ENCODE data around the gene PTAR1.

The PTAR1 gene

DNA sequence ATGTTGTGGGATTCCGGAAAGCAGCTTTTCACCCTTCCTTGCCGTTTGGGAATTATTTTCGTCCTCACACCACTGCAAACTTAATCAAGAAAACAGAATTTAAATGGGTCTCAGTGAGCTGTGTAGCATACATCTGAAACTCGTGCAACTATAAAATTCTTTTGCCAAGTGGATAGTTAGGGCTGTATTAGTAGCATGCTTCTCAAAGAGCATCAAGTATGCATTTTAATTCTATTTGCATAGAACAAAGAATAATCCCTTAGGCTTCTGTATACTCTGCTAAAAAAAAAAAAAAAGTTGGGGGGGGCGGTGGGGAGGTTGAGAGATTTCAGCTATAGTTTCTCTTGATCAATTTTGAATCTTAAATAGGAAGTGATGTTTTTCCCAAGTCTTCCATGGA, 75.9 kb downstream of the PTAR1 start:
- Histone ChIP-seq H3K27ac (ENCODE audit: insufficient read depth, low read length, poor library complexity, severe bottlenecking) (no peak overlapping the region), H3K9me3 (ENCODE audit: control insufficient read depth, low read length) (no peaks in the 10 kb centered on the region)

DNA sequence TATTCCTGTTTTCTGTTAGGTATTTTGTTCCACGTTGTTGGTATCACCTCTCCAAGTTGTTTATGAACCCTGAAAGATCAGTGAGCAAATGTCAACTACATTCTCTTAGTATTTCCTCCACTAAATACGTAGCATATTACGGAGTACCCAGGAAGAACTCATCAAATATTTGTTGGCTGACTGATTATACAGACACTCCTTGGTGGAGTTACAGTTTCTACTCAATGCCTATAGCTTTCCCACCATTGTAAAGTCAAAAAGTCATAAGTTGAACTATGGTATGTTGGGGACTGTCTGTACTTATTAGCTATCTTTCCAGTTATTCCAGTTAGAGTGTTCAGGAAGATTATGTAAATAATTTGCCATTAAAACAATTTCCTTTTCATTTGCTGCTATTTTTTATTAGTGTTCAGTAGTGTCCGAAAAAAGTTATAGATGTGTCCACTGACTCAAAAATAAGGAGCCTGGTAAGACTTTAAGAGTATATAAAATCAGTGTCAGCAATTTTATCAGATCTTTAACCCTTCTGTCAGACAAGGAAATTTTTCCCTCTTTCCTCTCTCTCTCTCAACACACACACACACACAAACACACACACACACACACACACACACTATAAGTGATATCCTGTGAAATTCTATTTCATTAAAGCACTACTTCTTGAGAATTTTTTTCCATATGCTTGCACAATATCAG, 80.8 kb downstream of the PTAR1 start:
- H3K27ac ChIP-seq (ENCODE audit: insufficient read depth, low read length, poor library complexity, severe bottlenecking) = no peak overlapping the region
- no peak for DNase-seq
- no peaks in the 10 kb centered on the region for H3K36me3 ChIP-seq (ENCODE audit: control insufficient read depth, insufficient read depth, low read length)
- no peak overlapping the region for H3K4me3 ChIP-seq (ENCODE audit: insufficient read depth, low read depth, low read length, poor library complexity, severe bottlenecking)
- no peaks in the 10 kb centered on the region for H3K9me3 ChIP-seq (ENCODE audit: control insufficient read depth, low read length)
- H3K4me1 ChIP-seq (ENCODE audit: control insufficient read depth, insufficient read depth, low read length, poor library complexity, severe bottlenecking) = no peaks in the 10 kb centered on the region
- H3K27me3 ChIP-seq (replicated peaks; ENCODE audit: control insufficient read depth, insufficient read depth, low read length, poor library complexity, severe bottlenecking) = no peaks in the 10 kb centered on the region

More for the DNA sequence above, 75.9 kb downstream of the PTAR1 start:
- Histone ChIP-seq H3K4me1 (ENCODE audit: control insufficient read depth, insufficient read depth, low read length, poor library complexity, severe bottlenecking) (no peaks in the 10 kb centered on the region), H3K27me3 (replicated peaks; ENCODE audit: control insufficient read depth, insufficient read depth, low read length, poor library complexity, severe bottlenecking) (no peaks in the 10 kb centered on the region), H3K4me3 (ENCODE audit: insufficient read depth, low read depth, low read length, poor library complexity, severe bottlenecking) (no peak overlapping the region), H3K36me3 (ENCODE audit: control insufficient read depth, insufficient read depth, low read length) (no peaks in the 10 kb centered on the region)
- DNase-seq = no peak

DNA sequence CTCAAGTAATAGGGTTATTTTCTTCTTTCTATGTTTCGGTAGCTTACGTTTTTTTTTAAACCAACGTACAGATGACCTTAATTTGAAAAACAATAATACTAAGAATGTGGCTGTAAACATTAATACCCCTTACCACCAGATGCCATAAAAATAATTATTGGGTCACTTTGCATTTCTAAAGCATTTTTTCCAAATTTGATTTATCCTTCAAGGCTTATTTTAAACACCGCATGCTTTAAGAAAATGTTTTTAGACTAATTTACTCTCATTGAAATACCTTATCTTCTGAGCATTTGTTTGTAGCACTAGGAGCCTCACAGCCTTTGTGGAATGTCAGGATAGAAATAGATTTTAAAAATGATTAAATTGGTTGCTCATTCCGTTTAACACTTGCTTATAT, 81.9 kb downstream of the PTAR1 start:
- H3K36me3 ChIP-seq (ENCODE audit: control insufficient read depth, insufficient read depth, low read length) = no peaks in the 10 kb centered on the region
- no peak overlapping the region for H3K27ac ChIP-seq (ENCODE audit: insufficient read depth, low read length, poor library complexity, severe bottlenecking)
- DNase-seq = no peak
- H3K9me3 ChIP-seq (ENCODE audit: control insufficient read depth, low read length) = no peaks in the 10 kb centered on the region
- H3K4me1 ChIP-seq (ENCODE audit: control insufficient read depth, insufficient read depth, low read length, poor library complexity, severe bottlenecking) = peaks cover 4% of the 10 kb centered on the region
- H3K27me3 ChIP-seq (replicated peaks; ENCODE audit: control insufficient read depth, insufficient read depth, low read length, poor library complexity, severe bottlenecking) = no peaks in the 10 kb centered on the region
- H3K4me3 ChIP-seq (ENCODE audit: insufficient read depth, low read depth, low read length, poor library complexity, severe bottlenecking) = no peak overlapping the region

DNA sequence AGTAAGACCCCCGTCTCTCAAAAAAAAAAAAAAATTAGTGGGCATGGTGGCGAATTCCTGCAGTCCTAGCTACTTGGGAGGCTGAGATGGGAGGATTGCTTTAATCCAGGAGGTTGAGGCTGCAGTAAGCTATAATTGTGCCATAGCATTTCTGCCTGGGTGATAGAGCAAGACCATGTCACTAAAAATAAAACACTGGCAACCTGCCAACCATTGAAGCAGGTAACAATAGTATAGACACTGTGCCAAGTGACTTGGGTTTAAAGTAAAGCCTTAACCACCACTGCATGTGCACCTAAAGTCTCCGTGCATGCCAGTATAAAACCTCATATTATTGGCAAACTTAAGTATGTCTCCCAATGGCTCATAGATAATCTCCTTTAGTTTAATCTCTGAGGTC, 84.2 kb downstream of the PTAR1 start:
- DNase-seq = no peak
- Histone ChIP-seq H3K4me1 (ENCODE audit: control insufficient read depth, insufficient read depth, low read length, poor library complexity, severe bottlenecking) (peaks cover 4% of the 10 kb centered on the region), H3K27ac (ENCODE audit: insufficient read depth, low read length, poor library complexity, severe bottlenecking) (no peak overlapping the region), H3K36me3 (ENCODE audit: control insufficient read depth, insufficient read depth, low read length) (no peaks in the 10 kb centered on the region), H3K27me3 (replicated peaks; ENCODE audit: control insufficient read depth, insufficient read depth, low read length, poor library complexity, severe bottlenecking) (no peaks in the 10 kb centered on the region), H3K4me3 (ENCODE audit: insufficient read depth, low read depth, low read length, poor library complexity, severe bottlenecking) (no peak overlapping the region), H3K9me3 (ENCODE audit: control insufficient read depth, low read length) (no peaks in the 10 kb centered on the region)

DNA sequence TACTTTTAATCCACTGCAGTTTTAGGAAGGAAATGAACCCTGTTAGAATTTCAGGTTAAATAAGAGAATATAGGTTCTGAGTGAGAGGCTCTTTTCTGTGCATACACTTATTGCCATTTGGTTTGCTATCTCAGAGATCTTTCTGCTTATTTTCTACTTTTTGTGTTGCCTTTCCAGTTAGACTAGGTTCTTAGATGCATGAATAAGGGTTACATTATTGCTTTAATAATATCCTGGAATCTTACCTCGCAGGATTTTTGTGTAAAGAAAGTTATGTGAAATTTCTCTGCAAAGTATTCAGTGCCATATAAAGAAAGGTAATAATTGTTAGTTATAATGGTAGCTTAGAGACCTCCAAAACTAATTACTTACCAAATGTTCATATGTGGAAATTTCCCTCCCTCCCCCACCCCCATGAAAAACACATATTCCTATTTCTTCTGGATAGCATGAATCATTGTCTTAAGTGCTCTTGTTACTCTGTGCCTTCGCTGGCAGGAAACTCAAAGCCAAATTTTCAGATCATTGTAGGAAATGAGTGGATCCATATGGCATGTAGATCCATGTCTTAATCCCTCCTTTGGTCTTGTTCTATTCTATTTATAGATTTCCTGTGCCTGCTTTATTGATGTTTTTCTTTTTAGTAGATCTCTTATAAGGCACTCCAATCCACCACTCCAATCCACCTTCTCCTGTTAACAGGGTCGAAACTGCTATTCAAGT, 84.9 kb downstream of the PTAR1 start:
- H3K27me3 ChIP-seq (replicated peaks; ENCODE audit: control insufficient read depth, insufficient read depth, low read length, poor library complexity, severe bottlenecking) = no peaks in the 10 kb centered on the region
- no peaks in the 10 kb centered on the region for H3K9me3 ChIP-seq (ENCODE audit: control insufficient read depth, low read length)
- peaks cover 4% of the 10 kb centered on the region for H3K4me1 ChIP-seq (ENCODE audit: control insufficient read depth, insufficient read depth, low read length, poor library complexity, severe bottlenecking)
- no peak for DNase-seq
- H3K4me3 ChIP-seq (ENCODE audit: insufficient read depth, low read depth, low read length, poor library complexity, severe bottlenecking) = no peak overlapping the region
- no peaks in the 10 kb centered on the region for H3K36me3 ChIP-seq (ENCODE audit: control insufficient read depth, insufficient read depth, low read length)
- no peak overlapping the region for H3K27ac ChIP-seq (ENCODE audit: insufficient read depth, low read length, poor library complexity, severe bottlenecking)

DNA sequence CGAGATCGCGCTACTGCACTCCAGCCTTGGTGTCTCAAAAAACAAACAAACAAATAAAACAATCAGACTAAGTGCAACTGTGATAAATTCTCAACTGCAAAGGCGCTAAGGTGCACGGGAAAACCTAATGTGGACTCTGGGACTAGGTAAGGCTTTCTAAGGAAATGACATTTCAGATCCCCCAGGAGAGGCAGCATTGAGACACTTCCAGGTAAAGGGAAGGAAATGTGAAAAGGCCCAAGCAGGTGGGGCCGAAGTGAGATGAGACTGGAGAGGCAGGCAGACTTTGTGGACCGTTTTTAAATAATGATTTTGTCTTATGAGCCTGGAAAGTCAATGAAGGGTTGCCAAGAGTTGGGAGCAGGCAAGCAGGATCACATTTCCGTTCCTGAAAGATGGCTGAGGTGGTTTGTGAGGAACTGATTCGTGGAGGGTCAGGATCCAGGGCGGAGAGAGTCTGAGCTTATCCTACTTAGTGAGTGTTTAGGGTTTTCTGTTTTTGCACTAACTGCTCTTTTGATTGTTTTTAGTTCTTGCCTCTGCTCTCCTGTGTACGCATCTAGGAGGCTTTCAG, 85.6 kb downstream of the PTAR1 start:
- Histone ChIP-seq H3K4me3 (ENCODE audit: insufficient read depth, low read depth, low read length, poor library complexity, severe bottlenecking) (no peak overlapping the region), H3K4me1 (ENCODE audit: control insufficient read depth, insufficient read depth, low read length, poor library complexity, severe bottlenecking) (peaks cover 4% of the 10 kb centered on the region), H3K9me3 (ENCODE audit: control insufficient read depth, low read length) (no peaks in the 10 kb centered on the region), H3K27me3 (replicated peaks; ENCODE audit: control insufficient read depth, insufficient read depth, low read length, poor library complexity, severe bottlenecking) (no peaks in the 10 kb centered on the region), H3K36me3 (ENCODE audit: control insufficient read depth, insufficient read depth, low read length) (no peaks in the 10 kb centered on the region), H3K27ac (ENCODE audit: insufficient read depth, low read length, poor library complexity, severe bottlenecking) (no peak overlapping the region)
- DNase-seq = no peak

DNA sequence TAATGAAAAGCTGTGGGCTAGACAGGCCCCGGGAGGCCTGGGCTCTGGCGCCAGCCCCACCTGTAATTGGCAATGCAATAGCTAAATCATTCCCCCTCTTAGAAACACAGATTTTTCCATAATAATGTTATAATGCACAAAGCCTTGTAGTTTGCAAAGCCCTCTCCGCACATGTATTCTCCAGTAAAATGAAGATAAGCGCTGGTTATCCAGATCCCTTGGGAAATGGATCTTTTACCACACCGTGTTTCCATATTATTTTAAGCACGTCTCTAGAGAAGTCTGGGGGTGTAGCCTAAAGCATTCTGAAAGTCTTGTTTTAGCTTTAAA, 86.5 kb downstream of the PTAR1 start:
- Histone ChIP-seq H3K27ac (ENCODE audit: insufficient read depth, low read length, poor library complexity, severe bottlenecking) (no peak overlapping the region), H3K27me3 (replicated peaks; ENCODE audit: control insufficient read depth, insufficient read depth, low read length, poor library complexity, severe bottlenecking) (no peaks in the 10 kb centered on the region), H3K36me3 (ENCODE audit: control insufficient read depth, insufficient read depth, low read length) (no peaks in the 10 kb centered on the region), H3K9me3 (ENCODE audit: control insufficient read depth, low read length) (no peaks in the 10 kb centered on the region), H3K4me1 (ENCODE audit: control insufficient read depth, insufficient read depth, low read length, poor library complexity, severe bottlenecking) (peaks cover 4% of the 10 kb centered on the region), H3K4me3 (ENCODE audit: insufficient read depth, low read depth, low read length, poor library complexity, severe bottlenecking) (peak overlapping the region; percentile 69)
- DNase-seq = no peak

DNA sequence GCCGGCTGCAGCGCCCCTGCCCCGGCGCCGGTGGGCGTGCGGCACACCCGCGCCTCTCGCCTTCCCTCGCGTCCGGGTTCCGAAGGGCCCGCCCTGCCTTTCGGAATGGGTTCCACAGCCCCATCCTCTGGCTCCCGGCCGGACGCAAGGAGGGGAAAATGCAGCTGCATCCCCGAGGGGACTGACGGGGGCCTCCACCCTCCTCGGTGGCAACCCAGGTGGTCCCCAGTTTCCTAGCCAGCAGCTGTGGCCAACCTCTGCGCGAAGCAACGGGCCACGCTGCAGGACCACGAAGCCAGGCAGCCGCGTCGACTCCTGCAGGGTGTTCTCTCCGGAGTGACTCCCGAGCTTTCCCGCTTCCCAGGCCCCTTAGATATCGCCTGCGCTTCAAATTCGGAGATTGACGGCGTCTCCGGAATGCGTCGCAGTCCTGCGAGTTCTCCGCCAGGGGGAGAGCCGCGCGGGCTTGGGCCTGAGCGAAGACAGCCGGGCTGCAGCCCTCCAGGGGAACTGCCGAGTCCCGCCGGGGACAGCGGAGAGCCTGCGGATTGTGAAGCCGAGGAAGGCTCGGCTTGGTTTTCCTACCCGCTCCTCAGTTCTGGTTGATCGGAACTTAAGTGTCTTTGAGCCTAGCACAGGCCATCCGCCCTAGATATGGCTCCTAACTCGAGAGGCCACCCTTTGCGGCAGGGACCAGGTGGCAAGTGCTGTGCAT, 87.1 kb downstream of the PTAR1 start:
- no peaks in the 10 kb centered on the region for H3K36me3 ChIP-seq (ENCODE audit: control insufficient read depth, insufficient read depth, low read length)
- peak overlapping the region; percentile 69 for H3K4me3 ChIP-seq (ENCODE audit: insufficient read depth, low read depth, low read length, poor library complexity, severe bottlenecking)
- H3K4me1 ChIP-seq (ENCODE audit: control insufficient read depth, insufficient read depth, low read length, poor library complexity, severe bottlenecking) = peaks cover 4% of the 10 kb centered on the region
- no peak overlapping the region for H3K27ac ChIP-seq (ENCODE audit: insufficient read depth, low read length, poor library complexity, severe bottlenecking)
- peak; percentile 28 to 37 (median 28) for DNase-seq
- no peaks in the 10 kb centered on the region for H3K9me3 ChIP-seq (ENCODE audit: control insufficient read depth, low read length)
- no peaks in the 10 kb centered on the region for H3K27me3 ChIP-seq (replicated peaks; ENCODE audit: control insufficient read depth, insufficient read depth, low read length, poor library complexity, severe bottlenecking)

DNA sequence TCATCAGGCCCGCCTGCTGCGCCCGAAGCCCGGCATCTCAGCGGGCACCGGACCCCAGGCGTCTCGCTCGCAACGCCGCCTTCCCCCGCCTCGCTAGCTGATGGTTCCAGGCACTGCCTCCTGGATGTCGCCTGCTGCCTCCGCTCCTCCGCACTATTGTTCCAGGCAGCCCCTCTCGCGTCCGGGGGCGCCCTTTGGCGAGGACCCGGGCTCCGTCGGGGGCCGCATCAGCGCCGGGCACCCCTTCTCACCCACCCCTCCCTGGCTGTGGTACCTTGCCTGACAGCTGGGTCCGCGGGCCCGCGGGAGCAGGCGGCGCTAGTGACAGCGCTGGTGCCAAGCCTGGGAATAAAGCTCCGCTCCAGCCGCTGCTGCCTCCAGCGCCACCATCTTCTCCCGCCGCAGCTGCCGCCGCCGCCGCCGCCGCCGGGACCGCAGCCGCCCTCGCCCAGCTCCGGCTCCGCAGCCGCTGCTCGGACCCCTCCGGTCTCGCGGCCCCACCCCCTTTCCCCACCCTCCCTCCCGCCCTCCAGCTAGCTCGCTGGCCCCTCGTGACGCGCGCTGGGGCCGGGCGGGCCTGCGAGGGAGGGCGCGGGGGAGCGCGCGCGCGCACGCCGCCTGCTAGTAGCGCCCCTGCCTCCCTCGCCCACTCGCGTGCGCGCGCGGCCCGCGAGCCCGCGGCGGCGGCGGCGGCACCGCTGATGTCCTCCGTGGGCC, 87.8 kb downstream of the PTAR1 start, which contains the start of gene APBA1:
Gene APBA1 (minus strand): TSS at position 493 of the 717 bp plus-strand sequence.
- Histone ChIP-seq H3K4me1 (ENCODE audit: control insufficient read depth, insufficient read depth, low read length, poor library complexity, severe bottlenecking) (peaks cover 4% of the 10 kb centered on the region), H3K27ac (ENCODE audit: insufficient read depth, low read length, poor library complexity, severe bottlenecking) (no peak within 1 kb of the TSS), H3K4me3 (ENCODE audit: insufficient read depth, low read depth, low read length, poor library complexity, severe bottlenecking) (peak within 1 kb of the TSS; percentile 69), H3K9me3 (ENCODE audit: control insufficient read depth, low read length) (no peaks in the 10 kb centered on the region), H3K36me3 (ENCODE audit: control insufficient read depth, insufficient read depth, low read length) (no peaks in the 10 kb centered on the region), H3K27me3 (replicated peaks; ENCODE audit: control insufficient read depth, insufficient read depth, low read length, poor library complexity, severe bottlenecking) (no peaks in the 10 kb centered on the region)
- peak; percentile 9 to 17 (median 16) for DNase-seq
